HuH-7 (cell line): ENCODE measurements around the gene BCL2L13.
"Not testable (repeated sequence)": the region's sequence is repeated elsewhere in the genome, so short reads cannot be mapped to it uniquely, and the experiment has no call there.

Experiments used
- DNase-seq: peaks from one replicate; pipeline ENCODE4 v3.0.0; 2011; ENCODE audit warnings: low spot score

BCL2L13 gene

DNA sequence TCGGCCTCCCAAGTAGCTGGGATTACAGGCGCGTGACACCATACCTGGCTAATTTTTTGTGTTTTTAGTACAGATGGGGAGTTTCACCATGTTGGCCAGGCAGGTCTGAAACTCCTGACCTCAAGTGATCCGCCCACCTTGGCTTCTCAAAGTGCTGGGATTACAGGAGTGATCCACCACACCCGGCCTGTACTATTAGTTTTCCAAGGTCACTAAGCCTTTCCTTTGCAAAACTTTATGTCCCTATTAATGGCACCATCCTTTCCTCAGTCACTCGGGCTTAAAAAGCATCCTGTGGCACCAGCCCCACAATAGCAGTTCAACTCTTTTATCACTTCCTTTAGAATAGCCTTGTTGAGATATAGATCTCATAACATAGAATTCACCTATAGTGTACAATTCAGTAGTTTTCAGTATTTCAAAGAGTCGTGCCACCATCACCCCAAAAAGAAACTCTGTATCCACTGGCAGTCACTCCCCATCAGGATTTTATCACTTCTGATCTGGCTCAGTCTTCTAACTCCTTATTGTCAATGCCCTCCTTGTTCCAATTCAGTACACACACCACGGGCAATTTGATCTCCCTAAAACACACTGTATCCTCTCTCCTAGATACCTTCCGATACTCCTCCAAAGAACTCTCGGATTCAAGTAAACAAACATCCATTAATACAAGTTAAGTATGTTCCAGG is 921 bp upstream of the BCL2L13 start:
- no peak for DNase-seq

DNA sequence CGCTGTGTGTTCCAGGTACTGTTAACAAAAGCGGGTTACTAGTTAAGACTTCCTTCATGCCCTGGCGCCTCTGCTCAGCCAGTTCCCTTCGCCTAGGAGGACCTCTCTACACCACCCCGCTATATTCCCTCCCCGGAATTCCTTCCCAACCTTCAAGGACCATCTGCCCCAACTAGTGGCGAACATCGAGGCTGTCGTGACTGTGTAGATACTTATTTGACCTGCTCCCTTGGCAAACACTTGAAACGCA is 450 bp upstream of the BCL2L13 start:
- peak; percentile 49 for DNase-seq

DNA sequence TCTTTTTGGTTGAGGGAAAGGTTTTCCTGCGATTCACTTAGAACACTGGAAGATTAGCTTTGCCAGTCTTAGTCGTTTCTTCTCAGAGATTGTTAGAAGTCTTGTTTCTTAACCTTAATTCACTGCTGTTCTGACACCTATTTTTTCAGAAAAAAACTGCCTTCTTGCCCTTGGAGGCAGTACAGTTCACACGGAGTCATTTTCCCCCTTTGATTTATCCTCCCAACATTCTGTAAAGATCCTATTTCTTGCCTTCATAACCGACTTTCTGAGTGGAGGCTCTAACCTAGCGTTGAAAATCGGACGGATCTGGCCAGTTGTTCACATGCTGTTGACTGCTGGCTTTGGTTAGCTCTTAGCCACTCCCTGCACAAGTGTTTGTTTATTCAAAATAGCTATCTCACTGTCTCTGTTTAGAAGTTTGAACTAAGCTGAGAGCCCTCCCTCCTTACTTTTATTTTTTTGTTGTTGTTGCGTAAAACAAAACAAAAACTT is 737 bp downstream of the BCL2L13 start:
- peak; percentile 76 for DNase-seq

DNA sequence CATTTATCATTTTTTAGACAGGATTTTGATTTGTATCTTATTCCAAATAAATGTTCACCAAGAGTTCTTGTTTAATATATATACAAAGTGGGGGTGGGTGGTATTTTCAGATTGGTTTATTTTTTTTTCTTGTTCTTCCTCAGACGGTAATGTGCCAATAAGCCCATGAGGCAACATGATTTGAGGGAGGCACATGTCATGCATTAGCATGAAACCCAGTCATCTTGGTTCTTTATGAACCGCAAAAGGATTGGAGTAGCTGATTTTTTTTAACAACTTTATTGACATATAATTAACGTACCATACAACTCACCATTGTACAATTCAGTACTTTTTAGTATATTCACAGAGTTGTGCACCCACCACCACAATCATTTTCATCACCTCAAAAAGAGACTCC is 2.7 kb downstream of the BCL2L13 start:
- no peak for DNase-seq

DNA sequence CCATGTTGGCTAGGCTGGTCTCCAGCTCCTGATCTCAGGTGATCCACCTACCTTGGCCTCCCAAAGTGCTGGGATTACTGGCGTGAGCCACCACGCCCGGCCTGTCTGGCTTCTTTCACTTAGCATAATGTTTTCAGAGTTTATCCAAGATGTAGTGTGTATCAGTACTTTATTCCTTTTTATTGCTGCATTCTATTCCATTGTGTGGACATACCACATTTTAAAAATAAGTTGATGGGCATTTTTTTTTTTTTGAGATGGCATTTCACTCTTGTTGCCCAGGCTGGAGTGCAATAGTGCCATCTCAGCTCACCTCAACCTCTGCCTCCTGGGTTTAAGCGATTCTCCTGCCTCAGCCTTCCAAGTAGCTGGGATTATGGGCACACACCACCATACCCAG is 3.8 kb downstream of the BCL2L13 start:
- not testable (repeated sequence) for DNase-seq

DNA sequence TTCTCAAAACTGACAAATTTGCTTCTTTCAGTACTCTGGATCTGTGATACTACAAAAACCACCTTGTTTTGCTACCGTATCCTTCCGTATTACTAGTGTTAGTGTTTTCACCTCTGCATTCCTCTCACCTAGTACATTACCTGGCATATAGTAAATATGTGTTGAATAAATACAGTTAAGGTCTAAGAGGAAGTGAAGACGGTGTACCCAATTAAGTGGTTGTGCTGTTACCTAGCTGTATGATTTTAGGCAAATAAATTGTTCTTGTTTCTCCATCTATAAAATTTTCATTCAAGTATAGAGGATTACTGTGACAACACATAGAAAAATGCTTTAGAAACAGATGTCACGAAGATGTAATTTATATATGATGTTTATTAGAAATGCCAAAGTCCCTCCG is 8.9 kb downstream of the BCL2L13 start:
- DNase-seq, result no peak

DNA sequence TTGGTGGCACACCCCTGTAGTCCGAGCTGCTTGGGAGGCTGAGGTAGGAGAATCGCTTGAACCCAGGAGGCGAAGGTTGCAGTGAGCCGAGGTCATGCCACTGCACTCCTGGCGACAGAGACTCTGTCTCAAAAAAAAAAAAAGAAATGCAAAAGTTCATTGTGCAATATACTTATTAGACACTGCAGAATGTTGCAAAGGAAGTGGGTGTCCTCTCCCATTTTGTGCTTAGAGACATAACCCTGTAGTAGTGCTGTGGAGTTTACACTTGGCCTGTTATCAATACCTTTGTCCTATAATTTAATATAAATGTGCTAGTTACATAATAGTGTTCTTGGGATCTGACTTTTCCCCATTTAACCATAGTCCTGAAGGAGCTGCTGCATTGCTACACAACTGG is 9.4 kb downstream of the BCL2L13 start:
- DNase-seq, result no peak

DNA sequence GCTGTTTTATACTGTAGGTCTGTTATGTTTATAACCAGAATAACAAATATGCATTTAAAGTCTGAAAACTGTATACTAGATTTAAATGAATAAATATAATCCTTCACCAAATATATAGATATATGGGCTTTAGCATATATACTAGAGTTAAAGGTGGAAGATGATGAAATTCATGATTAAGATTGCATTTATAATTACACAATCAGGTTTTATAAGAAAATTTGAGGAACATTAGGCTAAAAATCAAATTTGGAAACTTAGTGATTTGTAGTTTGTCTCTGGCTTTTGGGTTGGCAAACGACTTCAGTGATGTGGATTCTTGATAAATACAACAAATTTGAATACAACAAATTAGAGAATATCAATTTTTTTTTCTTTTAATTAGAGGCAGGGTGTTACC is 10.0 kb downstream of the BCL2L13 start:
- no peak for DNase-seq

DNA sequence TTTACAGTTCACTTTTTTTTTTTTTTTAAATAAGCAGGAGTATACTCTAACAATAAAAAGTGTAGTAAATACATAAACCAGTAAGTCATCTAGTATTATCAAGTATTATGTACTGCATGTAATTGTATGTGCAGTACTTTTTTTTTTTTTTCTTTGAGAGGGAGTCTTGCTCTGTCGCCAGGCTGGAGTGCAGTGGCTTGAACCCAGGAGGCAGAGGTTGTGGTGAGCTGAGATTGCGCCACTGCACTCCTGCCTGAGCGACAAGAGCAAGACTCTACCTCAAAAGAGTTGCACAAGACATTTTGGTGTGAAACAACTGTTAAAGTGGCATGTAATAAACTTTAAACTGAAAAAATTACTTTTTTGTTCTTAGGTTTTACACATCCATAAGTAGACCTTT is 16.7 kb downstream of the BCL2L13 start:
- DNase-seq, result no peak

DNA sequence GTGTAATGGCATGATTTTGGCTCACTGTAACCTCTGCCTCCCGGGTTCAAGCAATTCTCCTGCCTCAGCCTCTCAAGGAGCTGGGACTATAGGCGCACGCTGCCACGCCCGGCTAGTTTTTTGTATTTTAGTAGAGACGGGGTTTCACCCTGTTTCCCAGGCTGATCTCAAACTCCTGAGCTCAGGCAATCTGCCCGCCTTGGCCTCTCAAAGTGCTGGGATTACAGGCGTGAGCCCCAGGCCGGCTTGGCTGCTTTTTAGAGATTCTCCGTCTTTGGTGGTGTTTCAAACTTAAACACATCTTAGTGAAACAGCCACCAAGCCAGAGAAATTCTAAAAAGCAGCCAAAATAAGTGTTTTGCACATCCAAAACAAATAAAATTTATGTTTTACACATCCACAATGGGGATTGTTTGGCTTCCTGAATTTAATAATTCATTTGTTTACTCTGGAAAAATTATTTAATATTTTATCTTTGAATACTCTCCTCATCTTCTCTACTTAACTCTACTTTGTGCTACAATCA is 18.4 kb downstream of the BCL2L13 start:
- no peak for DNase-seq

DNA sequence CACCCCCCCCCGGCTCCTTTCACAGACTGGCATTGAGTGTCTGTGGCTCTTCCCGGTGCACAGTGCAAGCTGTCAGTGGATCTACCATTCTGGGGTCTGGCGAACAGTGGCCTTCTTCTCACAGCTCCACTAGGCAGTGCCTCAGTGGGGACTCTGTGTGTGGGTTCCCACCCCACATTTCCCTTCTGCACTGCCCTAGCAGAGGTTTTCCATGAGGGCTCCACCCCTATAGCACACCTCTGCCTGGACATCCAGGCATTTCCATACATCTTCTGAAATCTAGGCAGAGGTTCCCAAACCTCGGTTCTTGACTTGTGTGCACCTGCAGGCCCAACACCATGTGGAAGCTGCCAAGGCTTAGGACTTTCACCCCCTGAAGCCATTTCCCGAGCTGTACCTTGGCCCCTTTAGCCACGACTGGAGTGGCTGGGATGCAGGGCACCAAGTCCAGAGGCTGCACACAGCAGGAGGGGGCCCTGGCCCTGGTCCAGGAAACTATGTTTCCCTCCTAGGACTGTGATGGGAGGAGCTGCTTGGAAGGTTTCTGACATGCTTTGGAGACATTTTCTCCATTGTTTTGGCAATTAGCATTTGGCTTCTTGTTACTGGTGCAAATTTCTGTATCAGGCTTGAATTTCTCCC is 26.0 kb downstream of the BCL2L13 start:
- no peak for DNase-seq

DNA sequence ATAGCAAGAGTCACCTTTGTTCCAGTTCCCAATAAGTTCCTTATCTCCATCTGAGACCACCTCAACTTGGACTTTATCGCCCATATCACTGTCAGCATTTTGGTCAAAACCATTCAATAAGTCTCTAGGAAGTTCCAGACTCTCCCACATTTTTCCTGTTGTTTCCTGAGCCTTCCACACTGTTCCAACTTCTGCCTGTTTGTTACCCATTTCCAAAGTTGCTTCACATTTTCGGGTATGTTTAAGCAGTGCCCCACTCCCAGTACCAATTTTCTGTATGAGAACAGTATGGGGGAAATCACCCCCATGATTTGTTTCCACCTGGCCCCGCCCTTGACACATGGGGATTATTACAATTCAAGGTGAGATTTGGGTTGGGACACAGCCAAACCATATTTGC is 26.7 kb downstream of the BCL2L13 start:
- DNase-seq, result no peak

DNA sequence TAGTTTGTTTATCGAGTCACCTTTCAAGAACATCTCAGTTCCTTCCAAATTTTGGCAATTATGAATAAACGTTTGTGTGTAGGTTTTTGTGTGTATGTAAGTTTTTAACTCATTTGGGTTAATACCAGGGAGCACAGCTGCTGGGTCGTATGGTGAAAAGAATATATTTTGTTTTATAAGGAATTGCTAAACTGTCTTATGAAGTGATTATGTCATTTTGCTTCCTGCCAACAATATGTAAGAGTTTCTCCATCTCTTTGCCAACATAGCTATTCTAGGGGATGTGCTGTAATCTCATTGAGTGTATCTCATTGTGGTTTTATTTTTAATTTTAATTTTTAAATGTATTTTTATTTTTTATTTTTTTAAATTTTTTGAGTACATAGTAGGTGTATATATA is 27.3 kb downstream of the BCL2L13 start:
- no peak for DNase-seq

DNA sequence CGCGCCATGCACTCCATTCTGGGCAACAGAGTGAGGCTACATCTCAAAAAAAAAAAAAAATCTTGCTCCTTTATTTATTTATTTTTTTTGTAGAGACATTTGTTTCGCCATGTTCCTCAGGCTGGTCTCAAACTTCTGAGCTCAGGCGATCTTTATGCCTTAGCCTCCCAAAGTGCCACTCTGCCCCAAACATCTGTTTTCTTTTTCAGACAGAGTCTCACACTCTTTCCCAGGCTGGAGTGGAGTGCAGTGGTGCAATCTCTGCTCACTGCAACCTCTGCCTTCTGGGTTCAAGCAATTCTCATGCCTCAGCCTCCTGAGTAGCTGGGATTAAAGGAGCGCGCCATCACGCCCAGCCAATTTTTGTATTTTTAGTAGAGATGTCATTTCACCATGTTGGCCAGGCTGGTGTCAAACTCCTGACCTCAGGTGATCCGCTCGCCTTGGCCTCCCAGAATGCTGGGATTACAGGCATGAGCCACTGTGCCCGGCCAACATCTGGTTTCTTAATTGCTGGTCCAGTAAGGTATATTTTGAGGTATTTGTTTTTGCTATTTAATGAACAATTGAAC is 33.0 kb downstream of the BCL2L13 start:
- not testable (repeated sequence) for DNase-seq

DNA sequence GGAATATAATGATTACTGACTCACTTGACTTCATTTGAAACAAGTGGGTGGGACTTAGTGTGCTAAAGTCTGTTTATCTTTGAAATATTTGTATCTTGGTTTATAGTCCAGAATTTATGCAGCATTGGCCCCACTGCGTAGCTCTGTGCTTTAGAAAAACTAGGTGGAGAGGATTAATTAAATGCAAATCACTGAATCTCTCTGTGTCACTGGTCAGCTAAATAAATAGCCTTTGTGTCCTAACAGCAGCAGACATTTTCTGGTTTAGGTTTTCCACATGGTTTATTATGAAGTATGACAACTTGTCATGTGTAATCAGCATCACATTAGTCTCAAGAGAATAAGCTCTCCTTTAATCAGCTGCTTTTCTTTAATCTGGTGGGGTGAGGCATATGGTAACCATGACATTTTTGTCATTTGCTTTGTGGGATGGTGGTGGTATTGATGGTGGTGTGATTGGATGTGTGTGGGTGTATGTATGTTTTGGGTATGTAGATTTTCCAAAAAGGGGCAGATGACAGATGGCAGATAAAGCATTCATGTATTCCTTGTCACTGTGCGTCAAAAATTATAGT is 33.9 kb downstream of the BCL2L13 start:
- no peak for DNase-seq

DNA sequence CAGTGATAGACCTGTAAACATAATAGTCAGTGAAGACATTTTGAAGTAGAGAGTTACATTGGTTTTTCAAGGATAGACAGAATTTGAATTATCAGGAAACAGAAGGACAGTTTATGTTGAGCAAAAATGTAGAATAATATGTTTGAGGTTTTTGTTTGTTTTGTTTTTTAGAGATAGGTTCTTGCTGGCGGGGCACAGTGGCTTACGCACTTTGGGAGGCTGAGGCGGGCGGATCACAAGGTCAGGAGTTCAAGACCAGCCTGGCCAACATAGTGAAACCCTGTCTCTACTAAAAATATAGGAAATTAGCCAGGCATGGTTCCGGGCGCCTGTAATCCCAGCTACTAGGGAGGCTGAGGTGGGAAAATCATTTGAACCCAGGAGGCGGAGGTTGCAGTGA is 35.6 kb downstream of the BCL2L13 start:
- DNase-seq, result no peak

DNA sequence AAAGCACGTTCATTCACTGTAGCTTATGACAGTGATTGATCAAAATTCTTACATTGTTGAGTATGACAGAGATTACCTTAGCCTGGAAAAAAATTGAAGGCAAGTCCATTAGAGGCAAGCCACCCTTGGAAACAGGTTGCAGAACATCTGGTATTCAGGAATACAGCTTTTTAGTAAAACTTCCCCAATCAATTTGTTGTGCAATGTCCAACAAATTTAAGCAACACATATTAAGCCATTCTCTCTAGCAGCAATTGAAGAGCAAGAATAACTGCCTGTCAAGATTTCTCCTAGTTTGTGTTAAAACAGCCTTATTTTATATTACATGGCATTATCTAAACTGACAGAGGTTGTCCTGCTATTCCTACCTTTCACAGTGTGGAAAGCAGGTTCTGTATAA is 37.0 kb downstream of the BCL2L13 start:
- DNase-seq, result no peak

DNA sequence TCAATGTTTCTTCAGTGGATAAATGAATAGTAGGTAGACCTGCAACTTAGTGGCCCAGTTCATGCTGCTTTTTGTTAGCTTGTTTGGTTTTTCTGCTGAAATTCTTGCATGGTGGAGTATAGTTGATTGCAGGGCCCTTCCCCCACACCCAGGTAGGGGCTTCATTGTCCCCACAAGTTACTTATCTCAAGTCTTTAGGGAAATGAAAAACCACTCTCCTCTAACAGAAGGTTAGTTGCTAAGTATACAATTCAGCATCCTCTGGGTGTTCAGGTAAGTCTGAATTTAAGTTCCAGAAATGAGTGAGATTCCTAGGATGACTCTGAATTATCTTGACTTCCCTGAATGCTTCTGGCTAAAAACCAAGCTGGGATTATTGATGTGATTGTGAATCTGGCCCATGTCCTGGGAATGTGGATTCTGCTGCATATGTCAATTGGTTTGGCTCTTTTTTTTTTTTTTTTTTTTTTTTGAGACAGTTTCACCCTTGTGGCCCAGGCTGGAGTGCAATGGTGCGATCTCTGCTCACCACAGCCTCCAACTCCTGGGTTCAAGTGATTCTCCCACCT is 40.3 kb downstream of the BCL2L13 start:
- no peak for DNase-seq

DNA sequence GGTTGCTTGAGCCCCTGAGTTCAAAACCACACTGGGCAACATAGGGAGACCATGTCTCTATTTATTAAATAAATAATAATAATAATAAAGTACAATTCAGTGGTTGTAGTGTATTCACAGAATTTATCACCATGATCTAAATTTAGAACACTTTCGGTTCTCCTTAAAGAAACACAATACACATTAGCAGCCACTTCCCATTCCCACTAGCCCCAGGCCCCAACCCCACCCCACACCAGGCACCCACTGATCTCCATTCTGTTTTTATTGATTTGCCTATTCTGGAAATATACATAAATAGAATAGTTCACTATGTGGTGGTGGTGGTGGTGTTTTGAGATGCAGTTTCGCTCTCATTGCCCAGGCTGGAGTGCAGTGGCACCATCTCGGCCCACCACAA is 45.7 kb downstream of the BCL2L13 start:
- no peak for DNase-seq

DNA sequence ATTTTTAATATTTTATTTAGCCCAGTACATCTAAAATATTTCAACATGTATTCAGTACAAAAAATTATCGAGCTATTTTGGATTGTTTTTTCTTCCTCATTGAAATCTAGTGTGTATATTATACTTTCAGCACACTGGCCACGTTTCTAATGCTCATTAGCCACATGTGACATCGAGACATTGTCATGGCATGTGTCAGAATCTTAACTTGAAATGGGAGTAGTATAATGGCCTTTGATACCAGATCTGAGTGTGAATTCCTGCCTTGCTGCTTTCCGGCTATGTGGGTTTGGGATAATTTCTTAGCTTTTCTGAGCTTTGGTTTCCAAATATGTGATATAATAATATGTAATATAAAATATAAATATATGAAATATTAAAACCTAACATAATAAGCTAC is 54.3 kb downstream of the BCL2L13 start:
- DNase-seq, result no peak

DNA sequence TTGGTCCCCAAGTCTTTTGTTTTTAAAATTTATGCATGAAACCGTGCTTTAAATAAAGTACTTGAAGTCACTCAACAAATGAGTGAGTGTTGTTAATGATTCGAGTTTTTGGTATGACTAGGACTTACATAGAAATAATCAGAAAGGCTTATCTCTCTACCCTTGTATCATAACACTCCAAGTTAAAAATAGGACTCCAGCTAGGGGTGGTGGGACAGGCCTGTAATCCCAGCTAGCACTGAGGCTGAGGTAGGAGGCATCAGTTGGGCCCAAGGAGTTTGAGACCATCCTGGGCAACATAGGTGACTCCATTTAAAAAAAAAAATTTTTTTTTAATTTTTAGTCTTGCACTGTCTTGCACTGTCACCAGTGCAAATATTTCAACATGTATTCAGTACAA is 55.6 kb downstream of the BCL2L13 start:
- DNase-seq, result no peak

DNA sequence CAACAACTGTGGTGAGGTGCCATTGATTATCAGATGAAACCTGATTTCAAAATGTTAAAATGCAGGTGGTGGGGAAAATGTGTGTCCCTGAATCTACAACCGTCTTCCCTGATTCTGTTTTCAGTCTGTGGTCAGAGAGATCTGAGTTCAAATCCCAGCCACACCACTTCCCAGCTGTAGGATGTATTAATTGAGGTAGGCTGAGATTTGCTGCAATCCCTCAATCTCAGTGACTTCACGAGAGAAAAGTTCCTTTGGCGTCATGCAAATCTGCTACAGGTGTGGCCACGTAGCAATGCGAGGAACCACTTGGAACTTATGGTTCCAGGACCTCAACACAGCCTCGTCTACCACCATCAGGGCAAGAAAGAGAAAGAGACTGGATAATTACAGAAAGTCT is 56.2 kb downstream of the BCL2L13 start:
- no peak for DNase-seq

DNA sequence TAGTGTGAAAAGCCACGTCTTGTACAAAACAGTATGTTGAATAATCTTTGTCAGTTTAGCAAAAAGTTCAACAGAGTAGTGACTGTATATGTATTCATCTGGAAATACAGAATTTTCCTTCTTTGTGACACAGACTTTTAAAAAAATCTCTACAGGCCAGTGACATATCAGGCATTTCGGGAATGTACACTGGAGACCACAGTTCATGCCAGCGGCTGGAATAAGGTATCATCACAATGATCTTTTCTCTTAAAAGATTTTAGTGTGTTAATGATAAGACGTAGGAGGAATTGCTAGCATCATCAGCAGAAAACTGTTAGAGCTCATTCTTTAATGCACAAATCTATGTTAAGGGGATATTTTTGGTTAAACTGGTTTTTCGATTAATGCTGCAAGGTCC is 57.4 kb downstream of the BCL2L13 start:
- no peak for DNase-seq
